ENCODE results near the gene GAPVD1. TPM values are rescaled to one million over a fixed set of nuclear protein-coding genes. Genes with fewer than 3 reads are reported as not detected.

The GAPVD1 gene
- total RNA-seq, 1 donor from 2014 or later, result 44.0 TPM

GRCh38 chr9:125360601-125361000 is 99.0 kb downstream of the GAPVD1 start:
- peaks cover 22% of the 10 kb centered on the region for H3K36me3 ChIP-seq (ENCODE audit: control insufficient read depth, insufficient read depth, low read length)
- H3K4me3 ChIP-seq (ENCODE audit: low read depth, low read length), result no peak overlapping the region
- H3K27me3 ChIP-seq (ENCODE audit: control insufficient read depth, insufficient read depth, low read length), result no peaks in the 10 kb centered on the region
- TF ChIP-seq, protein P1, sequence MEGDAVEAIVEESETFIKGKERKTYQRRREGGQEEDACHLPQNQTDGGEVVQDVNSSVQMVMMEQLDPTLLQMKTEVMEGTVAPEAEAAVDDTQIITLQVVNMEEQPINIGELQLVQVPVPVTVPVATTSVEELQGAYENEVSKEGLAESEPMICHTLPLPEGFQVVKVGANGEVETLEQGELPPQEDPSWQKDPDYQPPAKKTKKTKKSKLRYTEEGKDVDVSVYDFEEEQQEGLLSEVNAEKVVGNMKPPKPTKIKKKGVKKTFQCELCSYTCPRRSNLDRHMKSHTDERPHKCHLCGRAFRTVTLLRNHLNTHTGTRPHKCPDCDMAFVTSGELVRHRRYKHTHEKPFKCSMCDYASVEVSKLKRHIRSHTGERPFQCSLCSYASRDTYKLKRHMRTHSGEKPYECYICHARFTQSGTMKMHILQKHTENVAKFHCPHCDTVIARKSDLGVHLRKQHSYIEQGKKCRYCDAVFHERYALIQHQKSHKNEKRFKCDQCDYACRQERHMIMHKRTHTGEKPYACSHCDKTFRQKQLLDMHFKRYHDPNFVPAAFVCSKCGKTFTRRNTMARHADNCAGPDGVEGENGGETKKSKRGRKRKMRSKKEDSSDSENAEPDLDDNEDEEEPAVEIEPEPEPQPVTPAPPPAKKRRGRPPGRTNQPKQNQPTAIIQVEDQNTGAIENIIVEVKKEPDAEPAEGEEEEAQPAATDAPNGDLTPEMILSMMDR (IDR thresholded peaks at IDR 0.05; ENCODE audit: insufficient read depth, low read length, severe bottlenecking), result no peak
- no peak for FAIRE-seq
- DNase-seq (ENCODE audit: low read depth), result no peak

DNA sequence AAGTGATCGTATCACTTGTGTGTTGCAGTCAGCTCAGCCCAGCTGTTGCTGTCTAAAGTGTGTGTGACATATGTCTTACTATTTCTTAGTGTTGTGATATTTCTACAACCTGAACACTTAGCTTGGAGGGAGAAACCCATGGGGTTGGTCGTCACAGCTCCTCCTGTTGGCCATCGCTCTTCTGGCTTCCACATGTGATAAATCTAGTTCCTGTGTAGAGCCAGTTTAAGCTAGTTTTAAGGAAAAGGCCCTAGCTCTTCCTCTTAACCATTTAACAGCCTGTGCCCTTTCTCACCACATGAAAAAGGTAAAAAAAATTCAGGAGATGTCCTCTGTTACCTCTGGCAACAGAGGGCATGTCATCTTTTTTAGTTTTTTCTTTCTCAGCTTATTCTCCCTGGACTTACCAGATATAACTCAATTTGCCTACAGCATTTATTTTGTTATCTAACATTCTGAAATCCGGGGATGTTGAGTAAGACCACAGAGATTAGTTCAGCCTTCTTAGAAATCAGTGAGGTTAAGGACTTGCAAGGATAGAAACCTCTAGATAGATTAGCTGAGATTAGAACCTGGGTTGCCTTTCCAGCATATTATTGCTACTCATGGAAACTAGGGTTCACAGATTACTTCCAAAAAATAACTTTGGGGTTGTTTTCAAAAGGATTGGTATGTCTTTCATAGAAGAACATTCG is 100.4 kb downstream of the GAPVD1 start:
- H3K4me3 ChIP-seq (ENCODE audit: low read depth, low read length), result no peak overlapping the region
- TF ChIP-seq, protein P1 (IDR thresholded peaks at IDR 0.05; ENCODE audit: insufficient read depth, low read length, severe bottlenecking), result peak; percentile 32
- no peaks in the 10 kb centered on the region for H3K27me3 ChIP-seq (ENCODE audit: control insufficient read depth, insufficient read depth, low read length)
- H3K36me3 ChIP-seq (ENCODE audit: control insufficient read depth, insufficient read depth, low read length), result peaks cover 18% of the 10 kb centered on the region
- FAIRE-seq (no peak), DNase-seq (ENCODE audit: low read depth) (peak; percentile 27)

DNA sequence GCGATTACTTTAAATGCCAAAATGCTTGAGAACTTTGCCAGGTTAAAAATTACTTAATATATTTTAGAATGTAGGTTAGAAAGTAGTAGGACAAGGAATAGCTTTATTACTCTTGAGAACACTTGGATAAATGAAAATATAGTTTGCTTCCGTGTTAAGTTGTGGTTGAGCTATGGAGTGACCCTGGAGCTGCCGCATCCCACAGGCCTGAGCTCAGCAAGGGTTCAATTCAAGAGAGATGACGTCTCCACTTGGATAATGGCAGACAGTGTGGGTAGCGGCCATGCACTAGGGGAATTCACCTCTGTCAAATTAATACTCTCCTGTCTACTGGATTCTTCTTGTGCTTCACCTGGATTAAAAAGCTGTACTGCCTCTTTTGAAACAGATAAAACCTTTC is 105.0 kb downstream of the GAPVD1 start:
- H3K4me3 ChIP-seq (ENCODE audit: low read depth, low read length), result no peak overlapping the region
- peaks cover 5% of the 10 kb centered on the region for H3K36me3 ChIP-seq (ENCODE audit: control insufficient read depth, insufficient read depth, low read length)
- FAIRE-seq, result no peak
- no peaks in the 10 kb centered on the region for H3K27me3 ChIP-seq (ENCODE audit: control insufficient read depth, insufficient read depth, low read length)
- DNase-seq (ENCODE audit: low read depth), result no peak
- TF ChIP-seq, protein P1 (IDR thresholded peaks at IDR 0.05; ENCODE audit: insufficient read depth, low read length, severe bottlenecking), result no peak

DNA sequence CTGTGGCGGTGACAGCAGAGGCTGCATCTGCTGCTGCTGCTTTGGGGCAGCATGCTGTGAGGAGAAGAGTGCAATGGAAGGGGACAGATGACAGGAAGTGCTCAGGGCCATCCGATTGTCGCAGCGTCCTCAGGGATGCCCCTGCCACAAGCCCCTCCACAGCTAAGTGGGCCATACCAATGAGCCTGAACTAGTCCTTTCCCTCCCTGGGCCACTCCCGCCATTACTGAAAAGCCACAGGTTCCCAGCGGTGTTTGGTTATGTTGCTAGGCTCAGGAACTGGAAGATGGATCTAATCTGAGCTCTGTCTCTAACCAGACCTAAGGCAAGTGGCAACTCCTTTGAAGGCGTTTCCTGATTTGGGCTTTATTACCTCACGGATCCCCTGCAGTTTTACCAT is 109.2 kb downstream of the GAPVD1 start:
- no peak overlapping the region for H3K4me3 ChIP-seq (ENCODE audit: low read depth, low read length)
- no peaks in the 10 kb centered on the region for H3K36me3 ChIP-seq (ENCODE audit: control insufficient read depth, insufficient read depth, low read length)
- FAIRE-seq (no peak), DNase-seq (ENCODE audit: low read depth) (no peak)
- no peaks in the 10 kb centered on the region for H3K27me3 ChIP-seq (ENCODE audit: control insufficient read depth, insufficient read depth, low read length)
- TF ChIP-seq, protein P1 (IDR thresholded peaks at IDR 0.05; ENCODE audit: insufficient read depth, low read length, severe bottlenecking), result no peak

DNA sequence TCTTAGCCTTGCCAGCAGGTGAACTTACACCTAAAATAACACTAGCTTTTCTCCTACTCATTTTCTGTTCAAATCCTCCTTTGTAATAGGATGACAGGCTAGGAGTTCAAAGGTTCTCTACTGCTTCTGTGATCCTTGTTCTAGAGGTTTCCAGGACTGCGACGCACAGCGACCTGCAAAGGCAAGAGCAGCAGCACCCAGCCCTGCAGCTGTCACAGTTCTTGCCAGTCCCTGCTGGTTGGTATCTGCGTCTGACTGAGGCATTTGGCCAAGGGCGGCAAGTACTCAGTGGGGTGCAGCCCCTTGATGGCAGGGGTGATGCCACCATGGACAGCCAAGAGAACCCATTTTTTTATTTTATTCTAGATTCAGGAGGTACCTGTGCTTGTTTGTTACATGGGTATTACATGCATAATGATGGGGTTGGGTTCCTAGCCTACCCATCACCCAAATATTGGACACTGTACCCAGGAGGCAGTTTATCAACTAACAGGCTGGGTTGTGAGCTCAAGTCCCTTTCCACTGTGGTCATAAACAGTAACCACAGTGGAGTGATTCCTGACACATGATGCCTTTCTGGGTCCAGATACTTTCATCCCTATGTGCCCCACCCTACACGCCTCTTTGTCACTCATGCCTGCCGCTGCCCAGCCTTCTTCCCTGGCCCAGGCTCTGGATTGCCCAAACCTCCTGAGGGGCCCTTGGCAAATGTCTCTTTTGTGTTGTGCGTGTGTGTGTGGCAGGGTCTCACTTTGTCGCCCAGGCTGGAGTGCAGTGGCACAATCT is 111.0 kb downstream of the GAPVD1 start:
- Histone ChIP-seq H3K4me3 (ENCODE audit: low read depth, low read length) (no peak overlapping the region), H3K36me3 (ENCODE audit: control insufficient read depth, insufficient read depth, low read length) (no peaks in the 10 kb centered on the region), H3K27me3 (ENCODE audit: control insufficient read depth, insufficient read depth, low read length) (no peaks in the 10 kb centered on the region)
- TF ChIP-seq, protein P1 (IDR thresholded peaks at IDR 0.05; ENCODE audit: insufficient read depth, low read length, severe bottlenecking), result no peak
- FAIRE-seq (no peak), DNase-seq (ENCODE audit: low read depth) (no peak)
